Islet of Langerhans (tissue), 1 donor: Measurements from ENCODE around the gene CD70.
"Not testable (repeated sequence)": the region's sequence is repeated elsewhere in the genome, so short reads cannot be mapped to it uniquely, and the experiment has no call there.

ENCODE experiments used
- FAIRE-seq: peaks from one replicate; lab custom pipeline; 2011; peaks lifted over from hg19 to GRCh38; lab: Jason Lieb, UNC

Gene CD70

GRCh38 chr19:6570764-6571163, 20.2 kb downstream of the CD70 start:
- no peak for FAIRE-seq

DNA sequence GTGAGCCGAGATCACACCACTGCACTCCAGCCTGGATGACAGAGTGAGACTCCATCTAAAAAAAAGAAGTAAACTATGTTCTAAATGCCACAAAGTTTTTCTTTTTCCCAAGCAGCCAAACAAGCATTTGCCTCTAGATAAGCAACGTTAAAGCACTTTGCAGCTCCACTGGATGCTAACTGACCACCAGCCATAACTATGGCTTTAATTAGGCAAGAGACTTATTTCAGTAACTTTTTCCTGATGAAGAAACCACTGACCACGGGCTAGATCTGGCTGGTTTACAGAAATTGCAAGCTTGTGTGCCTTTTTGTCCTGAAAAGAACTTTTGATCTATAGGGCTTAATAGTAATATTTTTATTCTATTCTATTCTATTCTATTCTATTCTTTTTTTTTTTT, 22.1 kb downstream of the CD70 start:
- no peak for FAIRE-seq

DNA sequence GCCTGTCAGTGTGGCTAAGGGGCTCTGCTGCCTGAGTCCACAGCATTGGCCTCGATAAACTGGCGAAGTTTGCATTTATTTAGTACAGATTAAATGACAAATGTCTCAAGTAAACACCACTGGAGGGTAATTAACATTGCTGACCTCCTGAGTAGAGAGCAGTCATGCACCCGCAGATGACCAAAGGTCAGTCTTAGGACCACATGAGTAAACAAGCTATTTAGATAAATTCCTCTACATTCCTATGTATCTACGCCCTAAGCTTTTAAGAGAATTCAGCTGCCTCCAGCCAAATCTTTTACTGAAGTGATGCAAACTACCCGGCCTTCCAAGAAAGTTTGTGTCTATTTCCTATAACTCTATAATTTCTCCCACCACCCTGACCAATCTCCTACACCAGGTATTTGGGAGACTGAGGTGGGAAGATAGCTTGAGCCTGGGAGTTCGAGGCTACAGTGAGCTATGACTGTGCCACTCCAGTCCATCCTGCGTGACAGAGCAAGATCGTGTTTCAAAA, 22.9 kb downstream of the CD70 start:
- no peak for FAIRE-seq

DNA sequence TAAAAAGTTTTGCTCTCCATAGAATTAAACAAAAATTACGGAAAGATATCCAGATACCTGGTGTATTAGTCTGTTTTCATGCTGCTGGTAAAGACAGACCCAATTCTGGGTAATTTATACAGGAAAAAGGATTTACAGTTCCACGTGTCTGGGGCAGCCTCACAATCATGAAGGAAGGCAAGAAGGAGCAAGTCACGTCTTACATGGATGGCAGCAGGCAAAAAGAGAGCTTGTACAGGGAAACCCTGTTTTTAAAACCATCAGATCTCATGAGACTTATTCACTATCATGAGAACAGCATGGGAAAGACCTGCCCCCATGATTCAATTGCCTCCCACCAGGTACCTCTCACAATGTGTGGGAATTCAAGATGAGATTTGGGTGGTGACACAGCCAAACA, 24.2 kb downstream of the CD70 start:
- FAIRE-seq = not testable (repeated sequence)

- FAIRE-seq = no peak
Measured at GRCh38 chr19:6564393-6564792, 26.6 kb downstream of the CD70 start.

DNA sequence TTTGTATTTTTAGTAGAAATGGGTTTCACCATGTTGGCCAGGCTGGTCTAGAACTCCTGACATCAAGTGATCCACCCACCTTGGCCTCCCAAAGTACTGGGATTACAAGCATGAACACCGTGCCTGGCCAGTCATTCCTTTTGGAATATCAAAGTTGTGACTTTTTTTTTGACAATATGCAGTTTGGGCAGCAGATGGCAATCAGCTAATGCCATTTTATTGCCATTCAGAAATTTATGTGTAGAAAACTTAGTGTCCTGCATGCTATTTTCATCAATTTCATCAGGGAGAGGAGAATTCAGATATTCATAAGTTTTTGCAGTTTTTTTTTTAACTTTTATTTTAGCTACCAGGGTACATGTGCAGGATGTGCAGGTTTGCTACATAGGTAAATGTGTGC, 28.5 kb downstream of the CD70 start:
- FAIRE-seq = not testable (repeated sequence)

- no peak for FAIRE-seq
Measured at GRCh38 chr19:6556480-6557195, 34.3 kb downstream of the CD70 start.

GRCh38 chr19:6556043-6556449, 34.9 kb downstream of the CD70 start:
- no peak for FAIRE-seq

GRCh38 chr19:6551607-6552450, 39.1 kb downstream of the CD70 start:
- no peak for FAIRE-seq

GRCh38 chr19:6551091-6551490, 39.9 kb downstream of the CD70 start:
- no peak for FAIRE-seq

DNA sequence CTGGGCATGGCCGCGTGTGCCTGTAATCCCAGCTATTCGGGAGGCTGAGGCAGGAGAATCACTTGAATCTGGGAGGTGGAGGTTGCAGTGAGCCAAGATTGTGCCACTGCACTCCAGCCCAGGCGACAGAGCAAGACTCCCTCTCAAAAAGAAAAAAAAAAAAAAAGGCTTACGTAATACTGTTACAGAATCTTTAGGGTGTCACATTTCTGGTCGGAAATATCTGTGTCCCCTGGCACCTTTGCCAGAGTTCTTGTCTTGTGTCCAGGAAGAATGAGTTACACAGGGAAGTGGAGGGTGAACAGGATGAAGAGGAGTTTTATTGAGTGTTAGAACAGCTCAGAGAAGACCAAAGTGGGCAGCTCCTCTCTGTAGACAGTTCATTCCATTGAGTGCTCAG, 40.3 kb downstream of the CD70 start:
- FAIRE-seq = not testable (repeated sequence)

- FAIRE-seq = no peak
Measured at GRCh38 chr19:6543866-6544347, 47.0 kb downstream of the CD70 start.

DNA sequence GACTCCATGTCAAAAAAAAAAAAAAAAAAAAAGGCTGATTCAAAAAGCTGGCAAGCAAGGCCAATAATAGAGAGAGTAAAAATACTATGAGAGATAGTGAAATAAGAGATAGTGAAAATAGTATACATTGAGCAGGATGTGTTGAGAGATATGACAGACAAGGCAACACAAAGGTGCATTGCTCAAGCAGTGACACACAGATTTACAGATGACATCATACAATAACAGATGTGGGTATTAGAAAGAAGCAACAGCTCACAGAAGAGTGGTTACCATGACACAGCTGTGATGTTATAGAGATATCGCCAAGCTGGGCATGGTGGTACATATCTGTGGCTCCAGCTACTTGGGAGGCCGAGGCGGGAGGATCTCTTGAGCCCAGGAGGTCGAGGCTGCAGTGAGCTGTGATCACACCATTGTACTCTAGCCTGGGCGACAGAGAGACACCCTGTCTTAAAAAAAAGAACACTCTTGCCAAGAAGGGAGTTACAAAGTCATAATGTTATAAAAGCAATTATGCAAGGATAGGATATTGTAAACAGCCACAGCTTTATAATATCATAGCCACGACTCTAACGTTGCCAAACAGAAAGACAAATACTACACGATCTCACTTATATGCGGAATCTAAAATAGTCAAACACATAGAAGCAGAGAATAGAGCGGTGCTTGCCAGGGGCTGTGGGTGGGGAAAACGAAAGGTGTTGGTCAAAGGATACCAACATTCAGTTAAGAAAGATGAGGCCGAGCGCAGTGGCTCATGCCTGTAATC, 49.8 kb downstream of the CD70 start:
- FAIRE-seq = no peak

DNA sequence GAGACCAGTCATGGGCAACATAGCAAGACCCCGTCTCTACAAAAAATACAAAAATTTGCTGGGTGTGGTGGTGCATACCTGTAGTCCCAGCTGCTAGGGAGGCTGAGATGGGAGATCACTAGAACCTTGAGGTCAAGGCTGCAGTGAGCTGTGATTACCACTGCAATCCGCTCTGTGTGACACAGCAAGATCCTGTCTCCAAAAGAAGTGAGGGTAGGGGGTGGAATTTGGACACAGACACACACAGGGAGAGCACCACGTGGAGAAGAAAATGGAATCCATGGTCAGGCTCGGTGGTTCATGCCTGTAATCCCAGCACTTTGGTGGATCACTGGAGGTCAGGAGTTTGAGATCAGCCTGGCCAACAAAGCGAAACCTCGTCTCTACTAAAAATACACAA, 51.4 kb downstream of the CD70 start:
- no peak for FAIRE-seq
